HCT116 (cell line): Measurements from ENCODE around the gene PARVB. TPM values are rescaled to one million over a fixed set of nuclear protein-coding genes. Genes with fewer than 3 reads are reported as not detected.

Source experiments
- ATAC-seq: fragments of 200-7000 bp; cut with Tn5 transposase; 2 replicates; pipeline ENCODE4 v1.9.1; 2020; ENCODE audit warnings: mild to moderate bottlenecking, moderate library complexity
- BruUV-seq: library from RNA; stranded (reverse); fragments of 400-500 nt; replicated peaks from 2 replicates; lab custom pipeline; 2021; lab: Mats Ljungman, UMichigan
- CTCF ChIA-PET: fragments of 300-600 bp; sonication (Branson Sonifier 250); formaldehyde crosslinking; loops from one replicate; lab custom pipeline; 2021; ENCODE audit warnings: antibody characterized with exemption; lab: Charles Lee
- POLR2A ChIA-PET: fragments of 300-600, 350-600 bp; sonication (Branson Sonifier 250); formaldehyde crosslinking; loops from one replicate; lab custom pipeline; 2021; ENCODE audit warnings: antibody characterized with exemption; lab: Charles Lee
- RAD21 ChIA-PET, 2 experiments: fragments of 300-600 bp; sonication (Branson Sonifier 250); formaldehyde crosslinking; loops; one replicate each; lab custom pipeline; 2023; ENCODE audit warnings: low total read pairs in 2 of 2; ENCODE audit not compliant: uncharacterized antibody in 2 of 2, unreplicated experiment in 2 of 2, low non-redundant PET in 1 of 2; lab: Charles Lee
- DNase-seq: peaks from one replicate; pipeline ENCODE4 v3.0.0-alpha.2; 2010; ENCODE audit warnings: low read depth, low spot score
- H2AFZ ChIP-seq: fragments of 200-600 bp; shearing (Covaris generic), sonication (generic); 2 replicates; pipeline ENCODE4 v1.6.1; 2017; ENCODE audit warnings: low read depth, mixed run types, mixed read lengths, antibody characterized with exemption, low read length; ENCODE audit not compliant: poor library complexity, severe bottlenecking
- H3K27ac ChIP-seq: 2 replicates; pipeline ENCODE4 v1.5.1; 2012; ENCODE audit warnings: low read depth, low read length
- H3K27me3 ChIP-seq: fragments of 200-600 bp; sonication (generic); 2 replicates; pipeline ENCODE4 v1.6.1; 2016; ENCODE audit warnings: mixed run types, low read length, mixed read lengths; ENCODE audit not compliant: insufficient read depth
- H3K36me3 ChIP-seq, 2 experiments: fragments of 200-500 bp in 1 of 2; fragments of 200-600 bp in 1 of 2; sonication (Bioruptor generic) in 1 of 2; sonication (generic) in 1 of 2; 2 replicates each; pipeline versions ENCODE4 v1.5.1 to v1.6.1; 2014 to 2016; ENCODE audit warnings: low read length in 2 of 2, inconsistent platforms in 1 of 2, mixed read lengths in 1 of 2, mixed run types in 1 of 2; ENCODE audit not compliant: insufficient read depth in 2 of 2, control insufficient read depth in 1 of 2
- H3K4me1 ChIP-seq, 2 experiments: fragments of 200-600 bp in 1 of 2; sonication (generic) in 1 of 2; 2 replicates each; pipeline versions ENCODE4 v1.5.1 to v1.6.1; 2012 to 2017; ENCODE audit warnings: low read length in 2 of 2, inconsistent platforms in 1 of 2, mild to moderate bottlenecking in 1 of 2, mixed read lengths in 1 of 2, mixed run types in 1 of 2, moderate library complexity in 1 of 2; ENCODE audit not compliant: insufficient read depth in 2 of 2, control insufficient read depth in 1 of 2
- H3K4me2 ChIP-seq: fragments of 200-600 bp; sonication (generic); 2 replicates; pipeline ENCODE4 v1.6.1; 2017; ENCODE audit warnings: mixed run types, low read length, mixed read lengths
- H3K4me3 ChIP-seq, 2 experiments: fragments of 200-600 bp in 1 of 2; sonication (generic) in 1 of 2; replicated peaks in 1 of 2; 2 replicates each; pipeline ENCODE4 v1.5.1; 2011 to 2016; ENCODE audit warnings: low read length in 2 of 2, control low read depth in 1 of 2, low read depth in 1 of 2, mild to moderate bottlenecking in 1 of 2, mixed read lengths in 1 of 2, mixed run types in 1 of 2
- H3K79me2 ChIP-seq: fragments of 200-600 bp; sonication (generic); 2 replicates; pipeline ENCODE4 v1.6.1; 2017; ENCODE audit warnings: mild to moderate bottlenecking, mixed run types, low read length, moderate library complexity, mixed read lengths; ENCODE audit not compliant: insufficient read depth
- H3K9ac ChIP-seq: fragments of 200-600 bp; sonication (generic); 2 replicates; pipeline ENCODE4 v1.6.1; 2016; ENCODE audit warnings: low read length, mixed read lengths
- H3K9me2 ChIP-seq: fragments of 200-600 bp; sonication (generic), shearing (Covaris generic); 2 replicates; pipeline ENCODE4 v1.6.1; 2017; ENCODE audit warnings: mixed run types, mild to moderate bottlenecking, moderate library complexity; ENCODE audit not compliant: insufficient read depth
- H3K9me3 ChIP-seq, 2 experiments: fragments of 200-500 bp in 1 of 2; fragments of 200-600 bp in 1 of 2; sonication (Bioruptor generic) in 1 of 2; sonication (generic) in 1 of 2; 2 replicates each; pipeline ENCODE4 v1.6.1; 2014 to 2017; ENCODE audit warnings: low read length in 2 of 2, mixed read lengths in 2 of 2, inconsistent platforms in 1 of 2, low read depth in 1 of 2, mild to moderate bottlenecking in 1 of 2, mixed run types in 1 of 2, moderate library complexity in 1 of 2; ENCODE audit not compliant: control insufficient read depth in 1 of 2, insufficient read depth in 1 of 2
- H4K20me1 ChIP-seq: fragments of 200-600 bp; sonication (generic), shearing (Covaris generic); 2 replicates; pipeline ENCODE4 v1.6.1; 2017; ENCODE audit warnings: mixed run types, mild to moderate bottlenecking, moderate library complexity; ENCODE audit not compliant: insufficient read depth
- CBX3 ChIP-seq: IDR thresholded peaks from 2 replicates; pipeline ENCODE4 v1.6.1; 2012; ENCODE audit warnings: low read depth
- CTCF ChIP-seq, 3 experiments: fragments of 200-600 bp in 1 of 3; sonication (generic) in 1 of 3; IDR thresholded peaks in 2 of 3; conservative IDR thresholded peaks in 1 of 3; 2 replicates each; pipeline ENCODE4 v1.5.1; 2012 to 2017; ENCODE audit warnings: low read depth in 2 of 3, low read length in 2 of 3, antibody characterized with exemption in 1 of 3, borderline replicate concordance in 1 of 3, control low read depth in 1 of 3, mild to moderate bottlenecking in 1 of 3, mixed read lengths in 1 of 3, mixed run types in 1 of 3, moderate library complexity in 1 of 3; ENCODE audit not compliant: insufficient read depth in 1 of 3
- ELF1 ChIP-seq: IDR thresholded peaks from 2 replicates; pipeline ENCODE4 v1.6.1; 2012; ENCODE audit warnings: low read depth, borderline replicate concordance
- JUND ChIP-seq: IDR thresholded peaks from 2 replicates; pipeline ENCODE4 v1.6.1; 2012
- MAX ChIP-seq: IDR thresholded peaks from 2 replicates; pipeline ENCODE4 v1.6.1; 2012
- ZBTB33 ChIP-seq: IDR thresholded peaks from 2 replicates; pipeline ENCODE4 v1.6.1; 2011; ENCODE audit warnings: mild to moderate bottlenecking, low read length, moderate library complexity; ENCODE audit not compliant: insufficient replicate concordance; ENCODE audit errors: extremely low read depth
- ZNF274 ChIP-seq: fragments of 200-500 bp; sonication (Bioruptor generic); IDR thresholded peaks from 2 replicates; pipeline ENCODE4 v1.6.1; 2014; ENCODE audit warnings: mild to moderate bottlenecking, low read depth, low read length, inconsistent platforms
- intact Hi-C: fragments of 100-400 bp; cut with micrococcal nuclease; formaldehyde crosslinking; loops from 2 replicates; pipeline ENCODE4 v1.10.0; 2022
- total RNA-seq: library from RNA; stranded (reverse); gene quantifications from one replicate; pipeline ENCODE4 v1.2.1, GENCODE V29; 2021; ENCODE audit not compliant: unreplicated experiment
- TF ChIP-seq, protein P1 (sequence below): IDR thresholded peaks from 2 replicates; pipeline ENCODE4 v1.6.1; 2012

The PARVB gene
- total RNA-seq, 1 experiment from 2014 or later = 21.4 TPM

DNA sequence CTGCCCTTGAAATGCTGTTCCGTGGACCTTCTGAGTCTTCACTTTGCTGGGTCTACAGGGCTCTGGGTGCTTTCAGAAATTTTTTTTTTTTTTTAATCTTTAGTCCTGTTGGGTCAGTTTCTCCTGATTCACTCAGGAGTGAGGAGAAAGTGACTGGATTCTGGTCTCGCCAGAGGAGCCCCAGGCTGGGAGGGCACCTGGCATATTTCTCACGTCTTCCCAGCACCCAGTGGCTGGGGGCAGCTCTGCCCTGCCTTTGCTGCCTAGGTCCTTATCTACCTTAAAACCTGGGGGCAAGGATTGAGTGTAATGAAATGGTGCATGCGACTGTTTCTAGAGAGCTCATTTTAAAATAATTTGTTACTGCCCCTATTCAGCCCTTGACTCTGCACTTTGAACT, 45.5 kb upstream of the PARVB start:
- Histone ChIP-seq H3K9me2 (no peaks in the 10 kb centered on the region), H3K27me3 (no peaks in the 10 kb centered on the region), H3K27ac (no peak overlapping the region), H3K4me1 (no peaks in the 10 kb centered on the region), H3K79me2 (no peaks in the 10 kb centered on the region), H4K20me1 (no peaks in the 10 kb centered on the region), H2AFZ (no peak overlapping the region), H3K9me3 (no peaks in the 10 kb centered on the region), H3K36me3 (peaks cover 27 to 30% of the 10 kb centered on the region in 2 experiments; a peak in 3 of 4 replicates), H3K4me3 (no peak overlapping the region), H3K9ac (no peak overlapping the region), H3K4me2 (no peak overlapping the region)
- no peak for ATAC-seq
- intact Hi-C loops = no loop called here
- ChIA-PET POLR2A (no interaction called here), RAD21 (no interaction called here), CTCF (no interaction called here)
- BruUV-seq = no TSS peak
- no peak for TF ChIP-seq CBX3
- no peak for TF ChIP-seq CTCF (IDR thresholded peaks at IDR 0.05 in 2 of 3, conservative IDR thresholded peaks at IDR 0.05 in 1 of 3; ENCODE audit: borderline replicate concordance in 1 of 3, insufficient read depth in 1 of 3, low read depth in 2 of 3, low read length in 2 of 3)
- TF ChIP-seq ZNF274 = no peak
- TF ChIP-seq ELF1 = no peak
- no peak for TF ChIP-seq ZBTB33
- TF ChIP-seq JUND = no peak
- TF ChIP-seq, protein P1, sequence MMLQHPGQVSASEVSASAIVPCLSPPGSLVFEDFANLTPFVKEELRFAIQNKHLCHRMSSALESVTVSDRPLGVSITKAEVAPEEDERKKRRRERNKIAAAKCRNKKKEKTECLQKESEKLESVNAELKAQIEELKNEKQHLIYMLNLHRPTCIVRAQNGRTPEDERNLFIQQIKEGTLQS = no peak
- TF ChIP-seq MAX = no peak
- DNase-seq = no peak
